Epithelial cell of esophagus (primary cell): Measurements from ENCODE around the gene NKX1-1.

ENCODE experiments used
- DNase-seq: peaks from one replicate; pipeline ENCODE4 v3.0.0; 2010; ENCODE audit warnings: low read depth
- H3K4me3 ChIP-seq: 2 replicates; pipeline ENCODE4 v1.5.1; 2011; ENCODE audit warnings: mild to moderate bottlenecking, low read length, control low read depth
- CTCF ChIP-seq: IDR thresholded peaks from 2 replicates; pipeline ENCODE4 v1.5.1; 2011; ENCODE audit warnings: low read depth, mild to moderate bottlenecking, low read length, control low read depth, inconsistent platforms; ENCODE audit not compliant: insufficient read depth; ENCODE audit errors: missing control alignments

NKX1-1 gene

GRCh38 chr4:1367230-1367935, 38.9 kb downstream of the NKX1-1 start:
- no peak for DNase-seq

GRCh38 chr4:1366371-1367229, 39.6 kb downstream of the NKX1-1 start:
- DNase-seq: no peak
- TF ChIP-seq CTCF: no peak
- no peak overlapping the region for H3K4me3 ChIP-seq

More at GRCh38 chr4:1367230-1367935, 38.9 kb downstream of the NKX1-1 start:
- TF ChIP-seq CTCF: no peak
- H3K4me3 ChIP-seq: no peak overlapping the region

- DNase-seq: peak; percentile 32
- H3K4me3 ChIP-seq: no peak overlapping the region
- no peak for TF ChIP-seq CTCF
These were observed 40.7 kb downstream of the NKX1-1 start for GRCh38 chr4:1365271-1366178.

GRCh38 chr4:1364748-1365147, 41.5 kb downstream of the NKX1-1 start:
- no peak overlapping the region for H3K4me3 ChIP-seq
- no peak for DNase-seq
- TF ChIP-seq CTCF: no peak

GRCh38 chr4:1364217-1364616, 42.0 kb downstream of the NKX1-1 start:
- H3K4me3 ChIP-seq: no peak overlapping the region
- no peak for TF ChIP-seq CTCF
- DNase-seq: no peak

- H3K4me3 ChIP-seq: no peak overlapping the region
- no peak for TF ChIP-seq CTCF
- DNase-seq: no peak
These were observed 42.7 kb downstream of the NKX1-1 start for GRCh38 chr4:1363513-1363912.
